ENCODE measurements around the gene ARHGAP42.

The ARHGAP42 gene

DNA sequence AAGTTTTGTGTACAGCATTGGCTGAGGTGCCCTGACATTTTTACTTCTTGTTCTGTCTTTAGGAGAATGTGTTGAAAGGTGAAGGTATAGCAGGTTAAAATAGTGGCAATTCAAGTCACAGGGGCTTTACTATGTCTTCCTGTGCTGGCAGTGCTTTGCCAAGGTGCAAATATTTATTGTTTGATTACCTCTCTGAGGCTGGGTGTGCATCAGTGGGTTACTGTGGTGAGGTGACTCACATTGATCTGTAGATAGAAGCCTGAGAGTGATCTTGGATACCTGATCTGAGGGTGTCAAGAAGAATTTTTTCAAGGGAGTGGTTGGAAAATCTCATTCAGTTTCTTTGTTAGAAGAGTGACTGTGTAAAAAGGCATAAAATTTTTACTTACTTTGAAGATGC lies 90.0 kb downstream of the ARHGAP42 start:
- H3K27ac ChIP-seq (ENCODE audit: low read depth, low read length, poor library complexity, severe bottlenecking), result no peak overlapping the region
- H3K4me3 ChIP-seq (ENCODE audit: low read depth, low read length, poor library complexity, severe bottlenecking), result no peak overlapping the region

DNA sequence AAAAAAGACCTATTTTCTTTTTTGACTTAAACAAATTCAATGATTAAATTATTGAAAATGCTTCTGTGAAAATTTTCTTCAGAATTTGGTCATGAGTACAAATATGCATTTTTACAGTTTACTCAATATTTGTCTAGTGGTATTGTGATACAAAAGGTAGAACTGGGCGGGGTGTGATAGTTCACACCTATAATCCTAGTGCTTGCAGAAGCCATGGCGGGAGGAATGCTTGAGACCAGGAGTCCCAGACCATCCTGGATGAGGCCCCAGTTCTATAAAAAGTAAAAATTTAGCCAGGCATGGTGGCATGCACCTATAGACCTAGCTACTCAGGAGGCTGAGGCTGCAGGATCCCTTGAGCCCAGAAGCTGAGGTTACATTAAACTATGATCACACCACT lies 90.6 kb downstream of the ARHGAP42 start:
- Histone ChIP-seq H3K79me2 (ENCODE audit: insufficient read depth, low read length) (no peaks in the 10 kb centered on the region), H3K4me2 (ENCODE audit: low read length) (no peak overlapping the region), H3F3A (ENCODE audit: insufficient read depth, low read length) (no peaks in the 10 kb centered on the region), H3K27me3 (ENCODE audit: insufficient read depth, low read length) (no peaks in the 10 kb centered on the region), H3K4me3 (ENCODE audit: low read depth, low read length, poor library complexity, severe bottlenecking) (no peak overlapping the region), H3K9me3 (ENCODE audit: low read length) (no peaks in the 10 kb centered on the region), H3K36me3 (ENCODE audit: insufficient read depth, low read length) (no peaks in the 10 kb centered on the region), H3K4me1 (ENCODE audit: insufficient read depth, low read length, severe bottlenecking) (no peaks in the 10 kb centered on the region), H3K9ac (ENCODE audit: low read length) (no peak overlapping the region), H4K20me1 (ENCODE audit: insufficient read depth, low read length) (no peaks in the 10 kb centered on the region), H2AFZ (ENCODE audit: low read length) (no peak overlapping the region), H3K27ac (ENCODE audit: low read depth, low read length, poor library complexity, severe bottlenecking) (no peak overlapping the region), H3K9me2 (ENCODE audit: low read depth, low read length) (no peaks in the 10 kb centered on the region)
- TF ChIP-seq, protein P1, sequence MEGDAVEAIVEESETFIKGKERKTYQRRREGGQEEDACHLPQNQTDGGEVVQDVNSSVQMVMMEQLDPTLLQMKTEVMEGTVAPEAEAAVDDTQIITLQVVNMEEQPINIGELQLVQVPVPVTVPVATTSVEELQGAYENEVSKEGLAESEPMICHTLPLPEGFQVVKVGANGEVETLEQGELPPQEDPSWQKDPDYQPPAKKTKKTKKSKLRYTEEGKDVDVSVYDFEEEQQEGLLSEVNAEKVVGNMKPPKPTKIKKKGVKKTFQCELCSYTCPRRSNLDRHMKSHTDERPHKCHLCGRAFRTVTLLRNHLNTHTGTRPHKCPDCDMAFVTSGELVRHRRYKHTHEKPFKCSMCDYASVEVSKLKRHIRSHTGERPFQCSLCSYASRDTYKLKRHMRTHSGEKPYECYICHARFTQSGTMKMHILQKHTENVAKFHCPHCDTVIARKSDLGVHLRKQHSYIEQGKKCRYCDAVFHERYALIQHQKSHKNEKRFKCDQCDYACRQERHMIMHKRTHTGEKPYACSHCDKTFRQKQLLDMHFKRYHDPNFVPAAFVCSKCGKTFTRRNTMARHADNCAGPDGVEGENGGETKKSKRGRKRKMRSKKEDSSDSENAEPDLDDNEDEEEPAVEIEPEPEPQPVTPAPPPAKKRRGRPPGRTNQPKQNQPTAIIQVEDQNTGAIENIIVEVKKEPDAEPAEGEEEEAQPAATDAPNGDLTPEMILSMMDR (IDR thresholded peaks at IDR 0.05; ENCODE audit: low read length), result no peak
- no peak for TF ChIP-seq EZH2 (IDR thresholded peaks at IDR 0.05; ENCODE audit: borderline replicate concordance, low read length)

More for the DNA sequence above, 90.0 kb downstream of the ARHGAP42 start:
- no peaks in the 10 kb centered on the region for H4K20me1 ChIP-seq (ENCODE audit: insufficient read depth, low read length)
- H3K79me2 ChIP-seq (ENCODE audit: insufficient read depth, low read length), result no peaks in the 10 kb centered on the region
- no peak overlapping the region for H3K9ac ChIP-seq (ENCODE audit: low read length)
- TF ChIP-seq EZH2 (IDR thresholded peaks at IDR 0.05; ENCODE audit: borderline replicate concordance, low read length), result no peak
- TF ChIP-seq, protein P1 (IDR thresholded peaks at IDR 0.05; ENCODE audit: low read length), result no peak
- H3K36me3 ChIP-seq (ENCODE audit: insufficient read depth, low read length), result no peaks in the 10 kb centered on the region
- H3K27me3 ChIP-seq (ENCODE audit: insufficient read depth, low read length), result no peaks in the 10 kb centered on the region
- H3K9me3 ChIP-seq (ENCODE audit: low read length), result no peaks in the 10 kb centered on the region
- H3F3A ChIP-seq (ENCODE audit: insufficient read depth, low read length), result no peaks in the 10 kb centered on the region
- no peaks in the 10 kb centered on the region for H3K4me1 ChIP-seq (ENCODE audit: insufficient read depth, low read length, severe bottlenecking)
- H3K9me2 ChIP-seq (ENCODE audit: low read depth, low read length), result no peaks in the 10 kb centered on the region
- no peak overlapping the region for H2AFZ ChIP-seq (ENCODE audit: low read length)
- no peak overlapping the region for H3K4me2 ChIP-seq (ENCODE audit: low read length)

DNA sequence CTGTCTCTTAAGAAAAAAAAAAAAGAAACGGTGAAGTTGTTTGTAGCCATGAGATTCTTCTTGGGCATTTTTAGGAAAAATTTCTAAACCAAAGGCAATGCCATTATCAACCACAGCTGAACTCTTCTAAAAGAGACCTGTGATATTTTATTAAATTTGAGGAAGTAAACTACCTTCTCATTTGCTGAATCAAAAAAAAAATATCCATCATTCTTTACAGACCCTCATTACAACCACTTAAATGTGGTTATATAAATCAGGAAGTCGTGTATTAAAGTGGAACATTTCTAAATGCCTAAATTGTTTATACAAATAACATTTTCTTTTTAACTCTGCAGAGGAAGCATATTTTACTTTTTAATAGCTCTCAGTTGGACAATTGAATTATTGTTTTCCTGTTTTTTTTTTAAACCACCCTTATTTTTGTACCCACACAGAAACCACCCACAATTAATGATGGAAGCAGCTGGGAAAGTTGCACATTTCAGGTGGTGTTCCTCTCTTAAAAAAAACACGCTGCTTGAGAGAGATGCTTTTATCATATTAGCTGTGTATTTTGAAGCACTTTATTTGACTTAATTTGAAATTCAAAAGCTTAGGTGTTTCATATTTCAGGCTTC lies 91.2 kb downstream of the ARHGAP42 start:
- Histone ChIP-seq H4K20me1 (ENCODE audit: insufficient read depth, low read length) (no peaks in the 10 kb centered on the region), H3K27ac (ENCODE audit: low read depth, low read length, poor library complexity, severe bottlenecking) (no peak overlapping the region), H3K9ac (ENCODE audit: low read length) (no peak overlapping the region), H3K4me1 (ENCODE audit: insufficient read depth, low read length, severe bottlenecking) (no peaks in the 10 kb centered on the region), H3K9me3 (ENCODE audit: low read length) (no peaks in the 10 kb centered on the region), H3K27me3 (ENCODE audit: insufficient read depth, low read length) (no peaks in the 10 kb centered on the region), H3F3A (ENCODE audit: insufficient read depth, low read length) (no peaks in the 10 kb centered on the region), H2AFZ (ENCODE audit: low read length) (no peak overlapping the region), H3K4me3 (ENCODE audit: low read depth, low read length, poor library complexity, severe bottlenecking) (no peak overlapping the region), H3K9me2 (ENCODE audit: low read depth, low read length) (no peaks in the 10 kb centered on the region), H3K4me2 (ENCODE audit: low read length) (no peak overlapping the region), H3K36me3 (ENCODE audit: insufficient read depth, low read length) (no peaks in the 10 kb centered on the region), H3K79me2 (ENCODE audit: insufficient read depth, low read length) (no peaks in the 10 kb centered on the region)
- TF ChIP-seq, protein P1 (IDR thresholded peaks at IDR 0.05; ENCODE audit: low read length), result no peak

Measured in OCI-LY1 (cell line).